NCI-H1694 treated with DMSO at 0.1 percent for 48 hours (cell line): Measurements from ENCODE around the gene TSKS.
A peak's percentile ranks its signal among the peaks of the same experiment; 100 is the strongest.
"Not testable (repeated sequence)": the region's sequence is repeated elsewhere in the genome, so short reads cannot be mapped to it uniquely, and the experiment has no call there.

Experiments
- DNase-seq: peaks from one replicate; lab custom pipeline; 2025; lab: John Stamatoyannopoulos, UW

The TSKS gene

DNA sequence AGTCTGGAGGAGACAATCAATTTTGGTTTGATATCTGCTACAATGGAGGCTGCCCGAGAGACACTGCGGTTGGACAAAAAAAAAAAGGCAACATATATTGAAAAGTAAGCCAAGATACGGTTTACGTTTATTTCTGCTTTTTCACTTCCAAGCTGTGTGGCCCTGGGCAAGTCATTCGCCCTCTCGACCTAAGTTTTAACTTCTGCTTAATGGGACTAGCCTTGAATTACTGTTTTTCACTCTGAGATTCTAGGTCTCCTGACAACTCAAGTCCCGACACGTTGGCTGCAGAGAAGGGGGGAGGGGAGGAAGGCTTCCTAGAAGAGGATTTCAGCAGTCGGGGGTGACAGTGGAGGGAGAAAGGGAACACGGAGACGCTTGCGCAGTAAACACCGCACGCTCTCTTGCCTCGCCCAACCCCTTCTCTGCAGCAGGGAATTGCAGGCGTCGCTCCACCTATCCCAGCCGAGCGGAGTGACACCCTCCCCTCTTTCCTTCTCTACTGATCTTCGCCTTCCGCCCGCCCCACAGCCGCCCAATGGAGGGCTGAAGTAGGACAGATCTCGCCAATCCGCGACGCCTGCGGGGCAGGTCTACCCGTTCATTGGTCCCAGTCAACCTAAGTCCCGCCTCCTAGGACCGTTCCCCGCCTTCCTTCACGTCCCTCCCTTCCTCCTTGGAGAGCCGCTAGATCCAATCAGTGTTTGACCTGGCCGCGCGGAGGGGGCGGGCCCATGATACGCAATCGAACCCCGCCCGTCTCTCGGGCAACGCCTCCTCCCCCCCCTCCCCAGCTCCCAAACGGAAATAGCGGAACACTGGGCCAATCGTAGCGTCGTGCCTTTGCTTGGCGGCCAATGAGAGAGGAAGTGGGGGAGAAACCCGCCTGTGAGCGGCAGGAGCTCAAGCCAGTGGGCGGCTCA lies 3.2 kb upstream of the TSKS start:
- peak; percentile 99 for DNase-seq

DNA sequence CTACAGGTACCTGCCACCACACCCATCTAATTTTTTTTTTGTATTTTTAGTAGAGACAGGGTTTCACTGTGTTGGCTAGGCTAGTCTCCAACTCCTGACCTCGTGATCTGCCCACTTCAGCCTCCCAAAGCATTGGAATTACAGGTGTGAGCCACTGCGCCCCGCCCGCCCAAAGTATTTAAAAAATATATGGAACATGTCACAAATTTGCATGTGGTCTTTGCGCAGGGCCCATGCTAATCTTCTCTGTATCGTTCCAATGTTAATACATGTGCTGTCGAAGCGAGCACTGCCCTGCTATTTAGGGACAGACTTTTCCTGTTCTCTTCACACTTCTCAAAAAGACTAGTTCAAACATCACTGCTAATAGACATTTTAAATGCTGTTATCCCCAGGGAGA lies 1.2 kb upstream of the TSKS start:
- DNase-seq = no peak

DNA sequence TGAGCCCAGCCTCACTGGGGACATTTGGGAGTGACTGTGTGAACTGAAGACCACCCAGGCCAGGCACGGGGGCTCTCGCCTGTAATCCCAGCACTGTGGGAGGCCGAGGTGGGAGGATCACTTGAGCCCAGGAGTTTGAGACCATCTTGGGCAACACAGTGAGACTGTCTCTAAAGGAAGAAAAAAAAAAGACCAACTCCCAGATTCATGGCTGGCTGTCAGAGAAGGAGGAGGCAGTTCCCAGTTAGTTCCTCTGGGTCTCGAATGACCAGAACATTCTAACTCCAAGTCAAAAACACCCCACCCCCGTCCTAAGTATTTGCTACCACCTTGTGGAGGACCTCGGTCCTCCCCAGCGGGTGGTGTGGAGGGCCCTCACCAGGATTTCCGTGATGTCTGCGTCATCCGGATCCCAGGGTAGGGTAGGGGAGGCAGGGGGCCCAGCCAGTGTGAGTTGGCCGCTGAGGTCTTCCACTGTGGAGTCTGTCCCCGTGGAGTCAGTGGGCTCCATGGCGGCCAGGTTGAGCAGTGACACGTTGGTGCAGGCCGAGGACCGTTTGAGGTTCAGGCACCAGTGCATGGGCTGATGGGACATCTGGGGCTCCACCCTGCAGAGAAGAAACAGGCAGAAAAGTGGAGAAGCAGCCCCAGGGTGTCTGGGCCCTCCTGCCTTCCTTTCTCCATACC lies 1.3 kb downstream of the TSKS start:
- DNase-seq = no peak

DNA sequence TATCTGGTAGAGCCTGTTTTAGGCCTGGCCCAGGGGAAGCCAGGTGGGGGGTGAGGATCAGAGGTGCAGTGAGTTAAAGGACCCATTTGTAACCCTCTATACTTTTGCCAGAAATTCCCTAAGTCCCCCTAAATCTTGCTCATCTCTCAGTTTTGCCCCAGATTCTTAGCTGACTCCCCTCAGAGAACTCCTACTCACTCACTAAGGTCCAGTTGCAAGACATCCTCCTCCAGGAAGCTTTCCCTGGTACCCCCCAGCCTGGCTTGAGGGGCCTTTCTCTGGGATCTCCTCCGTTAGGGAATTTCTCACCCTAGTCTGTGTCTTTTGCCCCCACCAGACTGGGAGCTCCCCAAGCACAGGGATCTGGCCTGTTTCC lies 1.9 kb downstream of the TSKS start:
- DNase-seq = no peak

DNA sequence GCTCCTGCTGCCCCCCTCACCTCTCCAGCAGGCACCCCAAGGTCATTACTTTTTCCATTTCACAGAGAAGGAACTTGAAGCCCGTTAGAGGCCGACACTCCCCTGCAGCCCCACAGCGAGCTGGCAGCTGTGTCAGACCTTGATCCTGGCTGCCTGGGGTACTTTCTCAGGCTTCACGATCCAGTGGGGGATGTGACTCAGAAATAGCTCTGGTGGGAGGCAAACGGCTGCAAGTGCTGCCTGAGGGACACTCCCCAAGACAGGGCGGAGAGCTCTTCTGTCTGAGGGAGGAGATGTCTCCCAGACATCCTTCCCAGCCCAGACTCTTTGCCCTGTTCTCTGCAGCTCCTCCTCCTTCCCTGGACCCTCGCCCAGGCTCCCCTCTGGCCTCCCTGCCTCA lies 4.8 kb downstream of the TSKS start:
- DNase-seq = no peak

DNA sequence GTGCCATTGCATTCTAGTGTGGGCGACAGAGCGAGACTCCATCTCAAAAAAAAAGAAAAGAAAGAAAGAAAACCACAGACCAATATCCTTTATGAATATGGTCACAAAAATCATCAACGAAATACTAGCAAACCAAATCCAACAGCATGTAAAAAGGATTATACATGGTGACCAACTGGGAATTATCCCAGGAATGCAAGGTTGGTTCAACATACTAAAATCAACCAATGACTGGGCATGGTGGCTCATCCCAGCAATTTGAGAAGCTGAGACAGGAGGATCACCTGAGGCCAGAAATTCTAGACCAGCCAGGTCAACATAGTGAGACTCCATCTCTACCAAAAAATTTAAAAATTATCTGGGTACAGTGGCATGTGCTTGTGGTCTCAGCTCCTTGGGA lies 7.2 kb downstream of the TSKS start:
- no peak for DNase-seq

DNA sequence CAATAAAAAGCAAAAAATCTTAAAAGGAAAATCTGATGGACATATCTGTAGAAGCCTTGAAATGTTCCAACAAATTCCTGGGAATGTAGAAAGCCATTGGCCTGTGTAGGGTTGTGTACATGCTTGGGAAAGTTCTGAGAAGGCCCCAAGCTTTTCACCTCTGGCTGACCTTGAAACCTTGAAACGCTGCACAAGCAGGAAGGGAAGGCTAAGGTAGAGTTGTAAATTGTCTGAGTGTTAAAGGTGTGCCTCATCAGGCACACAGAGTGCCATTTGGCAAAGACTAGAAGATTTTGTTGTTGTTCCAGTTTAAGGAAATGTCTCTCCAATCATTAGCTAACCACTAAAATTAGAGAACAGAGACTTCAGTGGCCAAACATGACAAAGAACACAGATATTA lies 10.4 kb downstream of the TSKS start:
- no peak for DNase-seq

DNA sequence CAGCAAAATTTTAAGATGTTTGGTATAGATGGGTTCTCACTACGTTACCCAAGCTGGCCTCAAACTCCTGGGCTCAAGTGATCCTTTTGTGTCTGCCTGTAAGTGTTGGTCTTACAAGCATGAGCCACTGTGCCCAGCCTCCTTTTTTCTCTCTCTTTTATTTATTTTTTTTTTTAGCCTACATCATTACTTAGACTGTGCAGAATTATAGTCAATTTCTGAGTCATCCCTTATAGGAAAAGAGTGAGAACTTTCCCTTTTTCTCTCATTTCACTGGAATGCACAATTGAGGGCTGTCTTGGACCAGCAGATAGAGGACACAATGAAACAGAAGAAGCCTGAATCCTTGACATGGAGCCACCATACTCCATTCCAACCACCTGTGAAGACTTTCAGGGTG lies 13.3 kb downstream of the TSKS start:
- no peak for DNase-seq

DNA sequence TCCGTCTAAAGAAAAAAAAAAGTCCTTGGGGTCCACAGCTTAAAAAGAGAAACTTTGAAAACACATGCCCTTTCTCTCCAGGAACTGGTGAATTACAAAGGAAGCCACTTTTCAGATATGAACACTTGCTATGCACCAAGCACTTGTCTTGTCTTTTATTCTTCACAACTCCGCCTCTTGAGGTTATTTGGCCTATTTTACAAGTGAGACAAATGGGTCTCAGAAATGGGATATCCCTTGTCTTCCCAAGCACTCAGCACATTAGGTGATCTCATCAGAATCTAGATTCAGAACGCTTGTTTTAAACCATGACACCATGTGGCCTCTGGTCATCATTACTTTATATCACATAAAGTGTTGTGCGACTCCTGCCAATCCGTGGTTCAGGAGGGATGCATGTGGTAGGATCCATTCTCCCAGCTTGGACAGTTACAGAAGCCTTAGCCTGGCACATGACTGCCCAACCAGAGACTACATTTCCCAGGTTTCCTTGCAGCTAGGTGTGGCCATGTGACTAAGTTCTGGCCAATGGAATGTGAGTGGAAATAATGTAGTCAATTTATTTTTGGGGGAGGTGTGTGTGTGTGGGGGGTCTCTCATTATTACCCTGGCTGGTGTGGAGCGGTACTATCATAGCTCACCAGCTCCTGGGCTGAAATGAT lies 13.9 kb downstream of the TSKS start:
- DNase-seq = no peak

DNA sequence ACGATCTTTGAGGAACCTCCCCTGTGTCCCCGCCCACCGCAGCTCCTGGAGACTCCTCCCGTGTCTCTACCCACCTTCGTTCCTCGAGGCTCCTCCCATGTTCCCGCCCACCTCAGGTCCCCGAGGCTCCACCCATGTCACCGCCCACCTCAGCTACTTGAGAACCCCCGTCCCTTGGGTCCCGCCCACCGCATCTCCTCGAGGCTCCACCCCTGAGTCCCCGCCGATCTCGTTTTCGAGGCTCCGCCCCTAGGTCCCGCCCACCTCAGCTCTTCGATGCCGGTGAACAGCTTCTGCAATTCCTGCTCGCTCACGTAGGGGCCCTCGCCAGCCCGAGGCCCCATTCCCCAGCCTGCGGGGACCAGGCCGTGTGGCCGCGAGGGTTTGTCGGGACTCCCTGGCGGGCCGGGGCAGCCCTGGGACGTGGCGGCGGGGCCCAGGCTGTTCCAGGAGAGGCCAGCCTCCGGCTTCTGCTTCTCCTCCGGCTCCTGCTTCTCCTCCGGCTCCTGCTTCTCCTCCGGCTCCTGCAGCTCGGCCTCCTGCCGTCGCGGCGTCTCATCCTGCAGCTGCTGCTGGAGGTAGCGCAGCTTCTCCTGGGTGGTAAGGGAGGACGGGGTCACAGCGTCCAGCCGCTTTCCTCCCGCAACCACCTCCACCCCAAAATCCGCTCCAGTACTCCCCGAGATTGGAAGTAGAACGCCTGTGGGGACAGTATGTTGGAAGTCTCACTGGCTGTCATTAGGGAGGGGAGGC lies 16.7 kb downstream of the TSKS start:
- DNase-seq = no peak

DNA sequence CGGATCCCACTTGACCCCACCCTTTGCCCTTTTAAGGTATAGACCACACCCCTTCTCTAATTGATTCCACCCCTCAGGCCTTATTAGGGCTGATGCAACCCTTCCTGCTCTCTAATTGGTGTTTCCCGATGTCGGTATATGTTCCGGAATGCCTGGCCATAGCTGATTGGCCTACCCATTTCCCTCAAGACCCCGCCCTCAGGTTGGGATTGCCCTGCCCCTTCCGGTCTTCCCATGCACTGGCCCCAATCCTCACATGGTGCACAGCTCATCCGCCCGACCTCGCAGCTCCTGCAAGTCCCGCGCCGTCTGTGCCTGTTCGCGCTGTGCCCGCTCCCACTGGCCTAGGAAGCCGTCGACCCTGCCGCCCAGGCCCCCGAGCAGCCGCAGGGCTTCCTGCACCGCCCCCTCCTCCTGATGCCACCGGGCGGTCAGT lies 18.1 kb downstream of the TSKS start:
- no peak for DNase-seq

DNA sequence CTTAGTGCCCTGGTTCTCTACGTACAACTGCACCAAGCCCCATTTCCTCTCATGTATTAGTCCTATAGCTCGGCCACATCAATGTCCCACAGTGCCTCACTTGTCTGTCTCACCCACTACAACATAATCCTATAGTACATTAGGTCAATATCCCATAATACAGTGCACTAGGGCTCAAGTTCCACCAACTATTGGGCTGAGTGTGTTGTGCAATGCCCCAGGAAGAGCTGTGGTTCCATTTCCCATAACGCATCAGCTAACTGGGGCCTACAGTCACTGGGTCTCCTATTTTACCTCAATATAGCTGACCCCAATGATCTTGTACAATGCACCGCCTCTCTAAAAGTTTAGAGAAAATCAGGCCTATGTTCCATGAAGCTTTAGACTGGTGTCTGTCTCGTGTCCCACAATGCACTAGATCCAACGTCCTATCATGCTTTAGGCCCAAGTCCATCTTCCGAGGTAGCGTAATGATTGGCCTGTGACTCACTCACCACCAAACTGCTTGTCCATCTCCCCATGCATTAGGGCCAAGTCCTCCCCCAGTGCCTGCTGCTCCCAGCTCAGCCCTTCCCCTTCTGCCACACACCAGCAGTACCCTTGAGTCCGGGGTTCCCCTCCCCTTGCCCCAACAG lies 21.8 kb downstream of the TSKS start:
- DNase-seq = no peak

DNA sequence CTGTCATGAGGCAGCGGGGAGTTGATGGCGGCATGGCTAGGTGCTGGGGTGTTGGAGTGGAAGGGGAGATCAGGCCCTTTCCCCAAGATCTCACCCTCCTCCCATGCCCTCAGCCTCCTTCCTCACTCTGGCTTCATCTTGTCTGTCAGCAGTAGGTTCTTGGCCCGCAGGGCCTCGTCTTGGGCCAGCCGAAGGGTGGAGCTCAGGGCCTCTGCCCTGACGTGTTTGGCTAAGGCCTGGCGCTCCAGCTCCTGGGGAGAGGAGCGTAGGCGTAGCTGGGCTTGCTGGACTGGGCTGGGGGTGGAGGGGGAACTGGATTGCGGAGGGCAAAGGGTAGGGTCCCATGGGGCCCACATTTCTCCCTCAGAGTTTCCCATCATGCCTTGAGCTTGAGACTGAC lies 23.2 kb downstream of the TSKS start:
- no peak for DNase-seq

DNA sequence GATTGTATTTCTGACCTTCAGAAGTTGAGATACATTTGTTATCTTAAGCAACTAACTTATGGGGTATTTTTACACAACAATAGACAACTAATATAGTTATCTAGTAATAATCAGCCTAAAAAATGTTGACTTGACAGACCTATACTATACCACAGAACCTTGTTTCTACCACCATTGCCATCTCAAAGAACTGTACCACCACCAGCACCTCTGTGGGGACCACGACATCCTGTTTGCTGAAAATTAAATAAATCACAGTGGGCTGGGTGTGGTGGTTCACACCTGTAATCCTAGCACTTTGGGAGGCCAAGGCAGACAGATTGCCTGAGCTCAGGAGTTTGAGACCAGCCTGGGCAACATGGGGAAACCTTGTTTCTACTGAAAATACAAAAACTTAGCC lies 24.0 kb downstream of the TSKS start:
- DNase-seq = no peak

DNA sequence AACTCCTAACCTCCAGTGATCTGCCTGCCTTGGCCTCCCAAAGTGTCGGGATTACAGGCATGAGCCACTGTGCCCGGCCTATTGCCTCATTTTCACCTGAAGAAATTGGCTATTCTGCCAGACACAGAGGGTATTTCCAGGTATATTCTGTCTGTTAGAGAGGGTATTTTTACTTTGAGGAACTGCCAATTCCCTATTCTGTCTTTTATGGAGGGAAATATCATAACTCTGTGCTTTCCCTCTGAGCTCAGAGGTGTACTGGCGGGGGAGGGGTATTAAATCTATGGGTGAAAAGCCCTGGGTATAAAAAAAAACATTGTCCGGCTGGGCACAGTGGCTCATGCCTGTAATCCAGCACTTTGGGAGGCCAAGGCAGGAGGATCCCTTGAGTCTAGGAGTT lies 24.8 kb downstream of the TSKS start:
- no peak for DNase-seq

DNA sequence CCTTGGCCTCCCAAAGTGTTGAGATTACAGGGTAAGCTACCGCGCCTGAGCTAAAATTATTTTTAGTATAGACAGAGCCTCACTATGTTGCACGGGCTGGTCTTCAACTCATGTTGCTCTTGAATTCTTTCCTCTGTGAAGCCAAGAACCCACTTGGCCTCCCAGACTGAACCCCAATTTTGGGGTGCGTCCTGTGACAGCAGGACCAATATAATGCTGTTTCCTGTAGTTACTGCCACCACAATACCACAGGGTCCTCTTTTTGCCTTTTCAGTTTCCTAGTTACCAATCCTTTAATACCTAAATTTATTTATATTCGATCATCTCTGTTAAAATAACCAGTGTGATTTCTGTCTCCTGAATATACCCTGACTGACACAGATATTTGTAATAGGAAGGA lies 32.9 kb downstream of the TSKS start:
- no peak for DNase-seq

DNA sequence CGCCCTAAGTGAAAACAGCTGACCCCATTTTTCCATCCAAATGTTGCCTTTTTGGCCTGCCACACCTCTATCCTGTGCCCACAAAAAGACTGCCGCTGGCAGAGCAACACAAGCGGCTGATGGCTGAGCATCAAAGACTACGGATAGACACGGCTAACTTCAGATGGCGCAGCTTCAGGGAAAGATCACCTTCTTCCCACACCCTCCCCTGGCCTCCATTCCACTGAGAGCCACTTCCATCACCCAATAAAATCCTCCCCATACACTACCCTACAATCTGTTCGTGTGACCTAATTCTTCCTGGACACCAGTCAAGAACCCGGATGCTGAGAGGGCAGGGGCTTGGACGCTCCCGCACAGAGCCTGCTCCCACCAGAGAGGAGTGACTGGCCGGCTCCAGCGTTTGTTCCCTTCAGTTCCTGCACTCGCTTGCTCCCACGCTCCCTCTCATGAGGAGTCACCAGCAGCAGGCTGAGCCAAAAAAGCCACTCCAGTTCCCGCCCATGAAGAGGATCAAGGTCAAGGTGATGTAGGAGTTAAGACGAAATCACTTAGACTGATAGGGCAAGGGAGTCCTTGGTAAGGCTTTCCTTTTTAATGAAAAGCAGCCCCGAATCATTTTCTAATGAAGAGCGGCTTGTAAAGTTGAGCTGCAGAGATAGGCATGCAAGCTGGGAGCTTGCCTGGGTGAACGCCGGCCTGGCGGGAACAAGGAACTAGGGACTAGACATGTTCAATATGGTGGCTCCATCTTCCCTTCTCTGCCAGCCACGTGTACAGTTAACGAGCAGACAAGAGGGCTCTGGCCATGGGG lies 35.7 kb downstream of the TSKS start:
- DNase-seq = no peak

DNA sequence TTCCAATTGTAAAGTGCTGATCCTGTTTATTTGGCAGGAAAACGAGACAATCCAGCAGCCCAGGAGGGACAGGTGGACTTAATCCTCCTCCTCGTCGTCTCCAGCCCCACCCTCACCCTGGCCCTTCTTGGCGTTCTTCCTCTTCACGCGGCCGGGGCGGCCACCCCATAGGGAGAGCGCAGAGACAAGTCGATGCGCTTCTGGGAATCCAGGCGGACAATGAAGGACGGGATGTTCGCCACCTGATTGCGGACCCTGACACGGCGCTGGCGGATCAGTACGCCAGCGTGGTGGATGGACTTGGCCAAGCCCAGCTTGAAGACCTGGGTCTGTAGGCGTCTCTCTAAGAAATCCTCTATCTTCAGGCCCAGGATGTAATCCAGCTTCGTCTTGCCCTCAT lies 43.7 kb downstream of the TSKS start:
- DNase-seq = not testable (repeated sequence)

DNA sequence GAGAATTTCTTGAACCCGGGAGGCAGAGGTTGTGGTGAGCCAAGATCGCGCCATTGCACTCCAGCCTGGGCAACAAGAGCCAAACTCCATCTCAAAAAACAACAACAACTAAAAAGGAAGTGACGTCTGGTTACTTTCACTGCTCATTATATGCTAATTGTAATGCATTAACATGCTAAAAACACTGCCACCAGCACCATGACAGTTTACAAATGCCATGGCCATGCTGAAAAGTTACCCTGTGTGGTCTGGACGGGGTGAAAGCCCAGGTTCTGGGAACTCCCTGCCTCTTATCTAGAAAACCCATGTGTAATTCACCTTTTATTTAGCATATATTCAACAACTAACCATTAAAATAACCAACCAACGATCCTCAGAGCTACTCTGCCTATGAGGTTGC lies 44.1 kb downstream of the TSKS start:
- no peak for DNase-seq

DNA sequence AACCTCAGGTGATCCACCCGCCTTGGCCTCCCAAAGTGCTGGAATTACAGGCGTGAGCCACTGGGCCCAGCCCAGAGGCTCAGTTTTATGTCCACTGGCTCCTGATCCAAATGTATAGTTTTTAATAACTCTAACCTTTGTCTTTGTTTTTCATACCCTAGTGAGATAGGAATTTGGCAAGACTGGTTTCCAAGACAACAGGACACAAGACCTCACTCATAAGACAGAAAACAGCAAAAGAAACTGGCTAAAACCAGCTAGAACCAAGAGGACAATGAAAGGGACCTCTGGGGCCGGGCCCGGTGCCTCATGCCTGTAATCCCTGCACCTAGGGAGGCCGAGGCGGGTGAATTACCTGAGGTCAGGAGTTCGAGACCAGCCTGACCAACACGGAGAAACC lies 44.6 kb downstream of the TSKS start:
- DNase-seq = no peak

DNA sequence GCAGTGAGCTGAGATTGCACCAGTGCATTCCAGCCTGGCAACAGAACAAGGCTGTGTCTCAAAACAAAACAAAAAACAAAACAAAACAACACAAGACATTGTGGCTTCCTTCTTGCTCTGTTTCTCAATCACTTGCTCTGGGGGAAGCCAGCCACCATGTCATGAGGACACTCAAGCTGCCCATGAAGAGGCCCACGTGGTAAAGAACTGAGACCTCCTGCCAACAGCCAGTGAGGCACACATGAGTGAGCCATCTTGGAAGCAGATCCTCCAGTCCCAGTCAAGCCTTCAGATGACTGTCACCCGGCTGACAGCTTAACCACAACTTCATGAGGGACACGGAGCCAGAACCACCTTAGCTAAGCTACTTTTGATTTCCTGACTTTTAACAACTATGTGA lies 47.0 kb downstream of the TSKS start:
- DNase-seq = no peak
